GM19395 (cell line): ENCODE results near the gene SLC25A11.

ENCODE experiments used
- ATAC-seq: cut with Tn5 transposase; IDR thresholded peaks from one replicate; pipeline ENCODE4 v1.9.1; 2021; ENCODE audit warnings: mild to moderate bottlenecking, moderate library complexity; ENCODE audit not compliant: unreplicated experiment

Gene SLC25A11

GRCh38 chr17:4896332-4897197 is 43.3 kb downstream of the SLC25A11 start:
- ATAC-seq: no peak

- no peak for ATAC-seq
These were observed 44.1 kb downstream of the SLC25A11 start for GRCh38 chr17:4895657-4896331.

GRCh38 chr17:4895121-4895520 is 44.7 kb downstream of the SLC25A11 start:
- ATAC-seq: no peak

- no peak for ATAC-seq
These were observed 45.9 kb downstream of the SLC25A11 start for GRCh38 chr17:4893721-4894560.

GRCh38 chr17:4893272-4893671 is 46.6 kb downstream of the SLC25A11 start:
- ATAC-seq: no peak

GRCh38 chr17:4892499-4893221 is 47.2 kb downstream of the SLC25A11 start:
- no peak for ATAC-seq

GRCh38 chr17:4891411-4892410 is 48.1 kb downstream of the SLC25A11 start:
- ATAC-seq: no peak

GRCh38 chr17:4887581-4887980 is 52.3 kb downstream of the SLC25A11 start:
- ATAC-seq: no peak
